NCI-H82 treated with DMSO at 0.1 percent for 48 hours (cell line): ENCODE data around the gene CENPVL2.
"Not testable (repeated sequence)": the region's sequence is repeated elsewhere in the genome, so short reads cannot be mapped to it uniquely, and the experiment has no call there.

Experiments used
- DNase-seq: peaks from one replicate; lab custom pipeline; 2025; ENCODE audit not compliant: unreplicated experiment; lab: John Stamatoyannopoulos, UW

The CENPVL2 gene

GRCh38 chrX:51682720-51683062, at the start of gene CENPVL2:
TSS of gene CENPVL2 (minus strand) at chrX:51682831. CDS start at chrX:51682831, 0 bp downstream.
- DNase-seq: not testable (repeated sequence)

GRCh38 chrX:51728202-51728601, 45.6 kb upstream of the CENPVL2 start:
- no peak for DNase-seq

GRCh38 chrX:51712943-51713647, 30.5 kb upstream of the CENPVL2 start:
- not testable (repeated sequence) for DNase-seq

GRCh38 chrX:51710277-51711164, 27.9 kb upstream of the CENPVL2 start, which contains the start of gene CENPVL1:
TSS of gene CENPVL1 (plus strand) at chrX:51710512. CDS start at chrX:51710512, 0 bp downstream.
- DNase-seq: not testable (repeated sequence)

GRCh38 chrX:51697397-51697796, 14.8 kb upstream of the CENPVL2 start:
- DNase-seq: no peak

GRCh38 chrX:51694254-51694653, 11.6 kb upstream of the CENPVL2 start:
- DNase-seq: no peak

GRCh38 chrX:51681808-51682719, 567 bp downstream of the CENPVL2 start:
- not testable (repeated sequence) for DNase-seq

DNA sequence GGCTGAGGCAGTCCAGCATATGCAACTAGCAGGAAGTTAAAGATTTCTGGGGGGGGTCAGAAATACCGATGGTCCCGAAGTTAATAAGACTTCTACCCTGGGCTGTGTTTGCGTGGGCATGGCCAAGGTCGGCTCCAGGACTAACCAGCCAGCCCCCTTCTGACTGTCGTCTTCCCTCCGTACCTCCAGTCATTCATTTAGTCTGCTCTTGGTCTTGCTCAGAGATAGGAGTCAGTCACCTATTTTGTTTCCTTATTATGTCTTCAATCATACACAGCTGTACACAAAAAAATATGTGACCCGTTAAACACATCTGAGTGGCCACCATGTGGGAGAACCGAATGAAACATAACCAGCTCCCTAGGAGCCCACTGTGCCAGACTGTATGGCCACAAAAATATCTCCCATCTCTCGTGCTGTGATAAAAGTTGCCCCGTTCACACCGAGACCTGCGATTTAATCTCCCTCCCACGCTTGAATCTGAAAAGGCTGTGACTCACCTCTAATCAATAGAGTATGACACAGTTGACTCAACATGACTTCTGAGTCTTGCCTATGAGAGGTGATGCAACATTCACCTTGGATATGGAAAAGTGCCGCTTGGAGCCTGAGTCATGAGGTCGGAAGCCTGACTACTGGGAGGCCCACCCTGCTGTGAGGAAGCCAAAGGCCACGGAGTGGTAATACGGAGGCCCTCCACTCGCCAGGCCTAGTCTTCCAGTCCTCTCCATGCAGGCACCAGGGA, 2.8 kb downstream of the CENPVL2 start:
- not testable (repeated sequence) for DNase-seq

GRCh38 chrX:51665981-51666380, 16.6 kb downstream of the CENPVL2 start:
- no peak for DNase-seq

- DNase-seq: no peak
Observed at GRCh38 chrX:51643377-51643776, 39.3 kb downstream of the CENPVL2 start.

DNA sequence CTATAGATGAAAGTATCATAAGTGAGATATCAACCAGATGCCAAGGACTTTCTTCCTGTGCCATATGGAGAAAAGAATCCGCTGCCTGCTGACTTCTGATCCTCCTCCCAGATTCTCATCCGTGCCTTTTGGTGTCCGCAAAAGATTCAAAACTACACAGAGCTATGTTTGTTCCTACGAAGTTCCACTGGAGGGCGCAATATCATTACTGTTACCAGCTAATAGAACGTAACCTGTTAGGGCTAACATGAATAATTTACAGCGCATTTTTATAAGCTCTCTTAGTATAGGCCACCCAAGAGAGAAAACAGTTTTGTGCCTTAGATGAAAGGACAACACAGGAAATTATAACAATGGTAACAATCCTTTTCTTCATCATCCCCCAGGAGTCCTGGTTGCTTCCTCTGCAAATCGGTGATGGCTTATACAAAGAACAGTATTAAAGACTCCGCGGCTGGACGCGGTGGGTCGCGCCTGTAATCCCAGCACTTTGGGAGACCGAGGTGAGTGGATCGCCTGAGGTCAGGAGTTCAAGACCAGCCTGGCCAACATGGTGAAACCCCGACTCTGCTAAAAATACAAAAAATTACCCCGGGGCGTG, 41.1 kb downstream of the CENPVL2 start:
- peak; percentile 12 for DNase-seq

GRCh38 chrX:51636511-51636910, 46.1 kb downstream of the CENPVL2 start:
- not testable (repeated sequence) for DNase-seq
